ENCODE data around the gene GJA5.
"Not testable (repeated sequence)": the region's sequence is repeated elsewhere in the genome, so short reads cannot be mapped to it uniquely, and the experiment has no call there.

GJA5 gene

GRCh38 chr1:147758379-147759100 lies 1.9 kb downstream of the GJA5 start:
- no peak for DNase-seq

GRCh38 chr1:147757015-147757990 lies 3.1 kb downstream of the GJA5 start:
- DNase-seq = no peak

DNA sequence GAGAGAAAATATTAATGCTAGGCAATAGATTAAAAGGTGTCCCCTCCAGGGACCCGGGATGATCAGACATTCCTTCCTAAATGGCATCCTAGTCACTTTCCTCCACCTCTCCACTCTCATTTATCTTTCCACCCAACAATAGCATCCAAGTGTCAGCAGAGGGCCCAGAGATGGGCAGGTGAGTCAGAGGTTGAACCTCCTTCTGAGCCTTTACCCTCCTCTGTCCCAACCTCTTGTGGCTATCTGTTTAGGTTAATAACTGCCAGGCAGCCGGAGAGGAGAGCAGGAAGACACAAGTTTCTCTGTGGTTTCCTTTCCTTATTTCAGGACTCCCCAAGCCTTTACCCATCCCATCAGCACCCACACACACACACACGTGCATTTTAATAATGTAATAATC lies 4.1 kb downstream of the GJA5 start:
- DNase-seq = no peak

- no peak for DNase-seq
These were observed 5.7 kb downstream of the GJA5 start for GRCh38 chr1:147754661-147755060.

GRCh38 chr1:147753081-147753480 lies 7.3 kb downstream of the GJA5 start:
- DNase-seq = no peak

DNA sequence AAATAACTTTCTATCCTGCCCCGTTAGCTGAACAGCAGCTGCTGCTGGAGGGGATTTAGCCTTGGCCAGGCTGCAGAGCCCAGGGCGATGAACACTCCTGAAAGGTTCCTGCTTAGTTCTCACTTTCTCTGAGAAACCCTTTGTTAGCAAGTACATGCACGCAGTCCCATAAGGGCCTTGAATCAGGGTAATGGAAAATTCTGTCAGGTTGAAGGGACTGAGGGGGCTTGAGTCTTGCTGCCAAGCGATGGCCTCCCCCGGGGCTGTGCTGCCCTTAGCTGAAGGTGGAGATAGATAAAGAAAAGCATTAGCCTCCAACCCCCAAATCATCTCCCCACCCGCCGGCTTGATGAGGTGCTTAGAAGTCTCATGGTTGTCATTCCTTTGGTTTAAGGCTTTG lies 7.9 kb downstream of the GJA5 start:
- DNase-seq = no peak

GRCh38 chr1:147751346-147751745 lies 9.1 kb downstream of the GJA5 start:
- no peak for DNase-seq

DNA sequence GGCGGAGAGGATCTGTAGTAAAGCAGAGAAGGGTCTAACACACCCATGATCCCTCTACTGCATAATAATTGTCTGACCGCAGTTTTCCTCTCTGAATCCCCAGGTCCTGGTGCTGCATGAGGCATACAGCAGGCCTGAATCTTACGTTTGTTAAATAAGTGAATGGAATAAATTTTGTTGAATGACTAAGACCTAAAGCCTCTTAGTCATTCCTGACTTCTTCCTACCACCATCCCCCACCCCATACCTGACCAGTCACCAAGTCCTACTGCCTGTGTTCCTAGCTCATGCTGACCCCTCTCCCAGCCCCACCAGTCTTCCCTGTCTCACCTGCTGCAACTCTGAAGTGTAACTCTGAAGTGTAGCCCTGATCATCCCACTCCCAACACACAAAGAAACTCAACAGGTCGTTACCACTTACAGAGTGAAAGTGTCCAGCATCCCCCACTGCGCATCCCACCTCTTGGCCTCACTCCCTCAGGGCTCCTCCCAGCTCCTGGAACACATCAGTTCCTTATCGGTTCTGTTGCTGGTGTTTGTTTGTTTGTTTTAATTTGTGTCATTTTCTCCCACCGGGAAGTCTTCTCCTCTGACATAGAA lies 9.7 kb downstream of the GJA5 start:
- no peak for DNase-seq

DNA sequence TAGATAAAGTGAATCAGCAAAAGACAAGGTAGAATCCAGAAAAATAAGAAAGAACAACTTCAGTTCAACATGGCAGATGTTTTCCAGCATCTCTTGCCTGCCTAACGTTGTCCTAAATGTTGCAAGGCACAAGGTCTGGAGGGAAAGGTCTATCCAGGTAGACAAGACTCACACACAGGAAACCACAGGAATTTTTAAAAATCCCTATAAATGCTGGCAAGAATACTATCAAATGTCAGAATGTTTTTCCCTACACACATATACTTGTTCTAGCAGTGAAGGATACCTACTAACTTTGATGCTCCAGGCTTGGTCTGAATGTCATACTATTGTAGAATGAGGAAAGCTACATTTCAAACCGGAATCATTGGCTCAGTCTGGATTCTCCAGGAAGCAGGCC lies 10.6 kb downstream of the GJA5 start:
- DNase-seq = no peak

- no peak for DNase-seq
These were observed 11.6 kb downstream of the GJA5 start for GRCh38 chr1:147748676-147749350.

GRCh38 chr1:147747966-147748365 lies 12.4 kb downstream of the GJA5 start:
- no peak for DNase-seq

DNA sequence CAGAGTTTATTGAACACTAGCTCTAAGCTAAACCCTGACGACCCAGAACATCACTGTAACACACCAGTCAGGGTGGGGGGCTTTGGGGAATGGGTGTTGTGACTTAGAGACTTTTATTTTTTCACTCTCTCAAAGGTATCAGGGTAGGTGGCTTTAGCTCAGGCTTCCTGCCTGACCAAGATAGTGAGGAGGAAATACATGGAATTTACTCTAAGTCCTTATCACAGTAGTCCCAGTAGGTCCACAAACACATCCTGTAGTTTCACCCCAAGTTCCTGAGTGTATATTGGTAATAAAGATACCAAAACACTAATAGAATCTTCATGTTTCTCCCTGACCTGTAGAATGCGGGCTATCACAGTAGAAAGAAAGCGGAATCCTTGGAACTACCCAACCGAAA lies 15.1 kb downstream of the GJA5 start:
- DNase-seq = no peak

DNA sequence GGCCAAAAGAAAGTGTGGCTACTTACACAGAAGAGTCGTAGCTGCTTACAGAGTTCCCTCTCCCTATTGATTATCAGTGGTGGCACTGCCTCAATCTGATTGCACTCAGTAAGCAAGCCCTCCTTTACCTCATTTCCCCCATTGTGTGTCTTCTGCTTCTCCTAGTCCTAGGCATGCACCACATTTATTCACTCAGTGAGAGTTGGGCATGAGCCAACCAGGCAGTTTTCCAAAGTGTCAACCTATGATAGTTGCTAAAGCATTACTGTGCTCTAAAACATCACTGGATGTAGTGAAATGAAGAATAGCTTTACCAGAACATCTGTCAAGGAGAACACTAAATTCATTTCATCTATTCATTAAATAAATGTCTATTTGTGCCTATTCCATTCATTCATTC lies 19.3 kb downstream of the GJA5 start:
- DNase-seq = no peak

DNA sequence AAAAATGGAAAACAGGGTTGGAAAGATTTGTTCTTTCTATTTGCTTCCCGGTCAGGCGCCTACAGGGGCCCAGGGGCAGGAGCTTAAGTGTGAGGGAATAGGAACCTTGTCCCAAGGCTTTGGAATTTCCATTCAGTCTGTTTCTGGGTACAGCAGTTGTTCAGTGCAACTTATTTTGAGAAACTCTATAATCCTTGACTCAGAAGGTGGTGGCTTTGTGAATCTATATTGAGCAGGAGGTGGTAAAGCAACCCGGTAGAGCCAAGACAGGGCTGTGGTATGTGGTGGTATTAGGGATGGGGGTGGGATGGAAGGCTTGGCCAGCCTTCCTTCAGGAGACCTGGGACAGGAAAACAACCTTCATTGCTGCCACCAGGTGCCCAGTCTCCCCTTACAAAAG lies 20.0 kb downstream of the GJA5 start:
- no peak for DNase-seq

DNA sequence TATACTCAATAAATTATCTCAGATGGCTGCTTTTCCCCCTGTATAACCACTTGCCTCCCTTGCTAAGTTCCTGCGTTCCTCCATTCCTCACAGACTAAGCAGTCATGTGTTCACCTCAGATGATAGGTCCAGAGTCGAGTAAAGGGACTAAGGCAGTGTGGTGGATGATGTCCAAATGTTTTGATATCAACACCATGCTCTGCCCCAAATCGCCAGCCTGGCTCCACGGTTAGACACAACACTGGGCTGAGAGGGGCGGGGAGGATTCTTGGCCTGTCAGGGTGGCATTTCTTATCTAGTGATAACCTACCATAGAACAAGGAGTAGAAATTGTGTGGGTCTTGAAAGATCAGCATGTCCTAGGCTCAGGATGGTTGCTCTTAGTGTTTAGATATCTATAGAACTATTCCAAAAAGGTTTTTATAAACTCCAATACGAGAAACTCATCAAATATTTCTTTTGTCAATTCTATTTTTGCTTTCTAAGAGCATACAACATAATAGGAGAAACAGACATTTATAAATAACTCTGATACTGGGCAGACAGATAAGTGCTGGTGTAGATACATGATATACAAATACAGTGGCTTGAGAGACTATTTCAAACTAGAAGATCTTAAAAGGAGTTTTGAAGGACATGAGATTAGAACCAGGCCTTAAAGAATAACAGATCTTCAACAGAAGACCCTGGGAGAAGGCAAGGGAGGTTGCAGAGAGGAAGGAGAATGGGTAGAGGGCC lies 21.5 kb downstream of the GJA5 start:
- no peak for DNase-seq

GRCh38 chr1:147738129-147738528 lies 22.3 kb downstream of the GJA5 start:
- DNase-seq = no peak

DNA sequence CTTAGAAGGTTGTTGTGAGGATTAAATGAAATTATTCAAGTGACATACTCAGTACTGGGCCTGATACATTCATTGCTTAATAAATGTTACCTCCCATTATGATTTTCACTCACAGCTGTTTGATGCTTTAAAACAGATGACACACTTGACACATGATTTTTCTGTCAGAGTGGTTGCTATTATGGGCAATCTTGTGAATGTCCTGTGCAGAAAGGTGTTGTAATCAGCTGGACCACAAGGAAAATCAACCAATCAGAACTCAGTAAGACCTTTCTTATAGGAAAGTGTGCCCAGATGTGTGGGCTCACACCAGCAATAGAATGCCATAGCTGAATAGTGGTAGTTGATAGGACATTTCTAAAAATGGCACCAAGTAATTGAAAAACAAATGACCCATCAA lies 23.5 kb downstream of the GJA5 start:
- DNase-seq = no peak

DNA sequence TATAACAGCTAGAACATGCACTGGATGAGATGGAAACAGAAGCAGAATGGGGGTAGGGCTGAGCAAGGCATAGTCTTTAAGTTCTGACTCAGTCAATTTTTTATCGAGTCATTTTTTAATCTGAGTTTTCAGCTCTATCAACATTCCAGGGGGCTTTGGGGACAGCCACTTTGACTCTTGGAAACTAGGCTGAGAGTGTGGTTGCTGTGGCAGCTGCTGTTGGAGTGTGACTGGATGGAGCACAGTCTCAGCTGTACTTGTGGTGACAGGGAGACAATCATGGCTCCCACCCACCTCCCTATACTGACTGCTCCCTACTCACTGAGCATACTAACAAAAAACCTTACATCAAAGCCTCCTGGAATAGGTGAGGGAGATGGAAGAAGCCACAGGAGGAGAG lies 25.0 kb downstream of the GJA5 start:
- no peak for DNase-seq

GRCh38 chr1:147734291-147734841 lies 26.0 kb downstream of the GJA5 start:
- not testable (repeated sequence) for DNase-seq

DNA sequence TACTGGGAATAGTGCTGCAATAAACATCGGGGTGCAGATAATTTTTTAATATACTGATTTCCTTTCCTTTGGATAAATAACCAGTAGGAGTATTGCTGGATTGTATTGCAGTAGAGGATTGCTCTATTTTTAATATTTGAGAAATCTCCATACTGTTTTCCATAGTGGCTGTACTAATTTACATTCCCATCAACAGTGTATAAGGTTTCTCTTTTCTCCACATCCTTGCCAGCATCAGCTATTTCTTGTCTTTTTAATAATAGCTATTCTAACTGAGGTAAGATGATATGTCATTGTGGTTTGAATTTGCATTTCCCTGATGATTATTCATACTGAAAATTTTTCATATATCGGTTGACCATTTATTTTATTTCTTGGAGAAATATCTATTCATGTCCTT lies 31.1 kb downstream of the GJA5 start:
- DNase-seq = no peak

GRCh38 chr1:147726168-147726567 lies 34.2 kb downstream of the GJA5 start:
- DNase-seq = no peak

DNA sequence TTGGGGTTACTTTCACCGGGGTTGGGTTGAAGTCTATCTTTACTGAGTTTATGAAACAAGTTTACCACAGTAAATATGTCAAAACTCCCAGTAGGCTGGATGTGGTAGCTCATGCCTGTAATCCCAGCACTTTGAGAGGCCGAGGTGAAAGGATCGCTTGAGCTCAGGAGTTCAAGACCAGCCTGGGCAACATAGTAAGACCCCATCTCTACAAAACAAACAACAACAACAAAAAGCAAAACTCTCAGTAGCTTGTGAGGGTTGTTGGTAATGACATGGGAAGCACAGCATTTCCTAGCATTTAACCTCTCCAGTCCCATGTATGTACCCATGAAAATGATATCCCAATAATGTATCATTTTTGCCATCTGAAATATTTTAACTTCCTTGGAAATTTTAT lies 34.7 kb downstream of the GJA5 start:
- DNase-seq = no peak

Measured in RPMI8226 (cell line).